Tibial nerve (tissue), 4 donors: ENCODE data around the gene COL4A1. TPM values are rescaled to one million over a fixed set of nuclear protein-coding genes. Genes with fewer than 3 reads are reported as not detected.

Experiments
- DNase-seq, 2 donors: peaks; one replicate each; pipeline ENCODE4 v3.0.0-alpha.2; 2019; ENCODE audit warnings: low spot score in 2 of 2
- H3K27ac ChIP-seq, 4 donors: fragments of 200-600 bp; sonication (generic) in 3 of 4; one replicate each; pipeline ENCODE4 v1.5.1; 2017 to 2019; ENCODE audit warnings: mild to moderate bottlenecking in 1 of 4
- H3K27me3 ChIP-seq, 2 donors: fragments of 200-600 bp; sonication (generic) in 1 of 2; one replicate each; pipeline versions ENCODE4 v1.5.1 to v1.6.0; 2017 to 2019
- H3K36me3 ChIP-seq, 3 donors: fragments of 200-600 bp; sonication (generic); one replicate each; pipeline ENCODE4 v1.5.1; 2018 to 2019
- H3K4me1 ChIP-seq, 4 donors: fragments of 200-600 bp; sonication (generic) in 3 of 4; one replicate each; pipeline ENCODE4 v1.5.1; 2017 to 2019
- H3K4me3 ChIP-seq, 4 donors: fragments of 200-600 bp; sonication (generic) in 3 of 4; one replicate each; pipeline ENCODE4 v1.5.1; 2017 to 2019; ENCODE audit warnings: mild to moderate bottlenecking in 1 of 4, moderate library complexity in 1 of 4
- H3K9me3 ChIP-seq, 4 donors: fragments of 200-600 bp; sonication (generic) in 3 of 4; one replicate each; pipeline ENCODE4 v1.5.1; 2017 to 2019
- CTCF ChIP-seq, 5 experiments: fragments of 200-600 bp in 3 of 5; fragments of 450-650 bp in 2 of 5; sonication (generic) in 3 of 5; IDR thresholded peaks; one replicate each; pipeline ENCODE4 v1.5.1; 2016 to 2019; ENCODE audit warnings: antibody characterized with exemption in 5 of 5, mild to moderate bottlenecking in 3 of 5, moderate library complexity in 2 of 5
- EP300 ChIP-seq, 2 donors: sonication (generic); formaldehyde crosslinking; IDR thresholded peaks; one replicate each; pipeline ENCODE4 v1.6.1; 2017; ENCODE audit warnings: antibody characterized with exemption in 2 of 2, mild to moderate bottlenecking in 1 of 2
- POLR2A ChIP-seq, 2 donors: fragments of 450-650 bp; IDR thresholded peaks; one replicate each; pipeline ENCODE4 v1.6.1; 2017; ENCODE audit warnings: antibody characterized with exemption in 2 of 2, mild to moderate bottlenecking in 2 of 2, moderate library complexity in 2 of 2
- WGBS, 2 donors: methylation state at CpG; one replicate each; pipeline ENCODE4 v1.1.5; 2018; 5-methylcytosine and 5-hydroxymethylcytosine counted together
- total RNA-seq, 4 donors: library from RNA; depleted of rRNA; stranded (reverse); fragments of >200 nt; gene quantifications; one replicate each; pipeline ENCODE4 v1.1.0, GENCODE V29; 2016

The COL4A1 gene
- total RNA-seq, 4 donors from 2014 or later: 385 to 583 (median 526) TPM

GRCh38 chr13:110136660-110137585, 170.0 kb downstream of the COL4A1 start:
- DNase-seq: no peak
- peak overlapping the region in 1 of 4 donors; percentile 69 for H3K27ac ChIP-seq
- H3K27me3 ChIP-seq: no peaks in the 10 kb centered on the region
- H3K4me1 ChIP-seq: peaks cover 0 to 22% (median 3%) of the 10 kb centered on the region in 4 donors
- H3K36me3 ChIP-seq: no peaks in the 10 kb centered on the region
- 44 to 46% methylated on average over 12 to 14 of the region's 16 CpGs for whole genome bisulfite sequencing, 2 donors
- H3K4me3 ChIP-seq: peak overlapping the region in 1 of 4 donors; percentile 62
- H3K9me3 ChIP-seq: no peaks in the 10 kb centered on the region
- TF ChIP-seq CTCF (IDR thresholded peaks at IDR 0.05) (no peak), POLR2A (IDR thresholded peaks at IDR 0.05) (no peak), EP300 (IDR thresholded peaks at IDR 0.05) (no peak)

- Histone ChIP-seq H3K27ac (no peak overlapping the region), H3K27me3 (no peaks in the 10 kb centered on the region), H3K4me1 (peaks cover 0 to 22% (median 3%) of the 10 kb centered on the region in 4 donors), H3K4me3 (no peak overlapping the region), H3K36me3 (no peaks in the 10 kb centered on the region), H3K9me3 (no peaks in the 10 kb centered on the region)
- DNase-seq: no peak
- TF ChIP-seq POLR2A (IDR thresholded peaks at IDR 0.05) (no peak), EP300 (IDR thresholded peaks at IDR 0.05) (no peak), CTCF (IDR thresholded peaks at IDR 0.05) (no peak)
- WGBS, 2 donors: 79 to 82% methylated on average over 5 of the region's 5 CpGs
Measured at GRCh38 chr13:110135977-110136597, 170.9 kb downstream of the COL4A1 start.

GRCh38 chr13:110134801-110135200, 172.2 kb downstream of the COL4A1 start:
- 60 to 62% methylated on average over 8 of the region's 8 CpGs for WGBS, 2 donors
- no peak overlapping the region for H3K27ac ChIP-seq

GRCh38 chr13:110133425-110134235, 173.3 kb downstream of the COL4A1 start:
- TF ChIP-seq EP300 (IDR thresholded peaks at IDR 0.05): no peak
- no peak for TF ChIP-seq CTCF (IDR thresholded peaks at IDR 0.05)
- Histone ChIP-seq H3K36me3 (no peaks in the 10 kb centered on the region), H3K4me3 (no peak overlapping the region), H3K27me3 (no peaks in the 10 kb centered on the region), H3K4me1 (peaks cover 0 to 20% (median 3%) of the 10 kb centered on the region in 4 donors), H3K27ac (no peak overlapping the region), H3K9me3 (no peaks in the 10 kb centered on the region)
- DNase-seq: no peak
- 92 to 93% methylated on average over 10 of the region's 10 CpGs for WGBS, 2 donors

More at GRCh38 chr13:110134801-110135200, 172.2 kb downstream of the COL4A1 start:
- H3K9me3 ChIP-seq: no peaks in the 10 kb centered on the region
- H3K27me3 ChIP-seq: no peaks in the 10 kb centered on the region
- TF ChIP-seq POLR2A (IDR thresholded peaks at IDR 0.05) (no peak), CTCF (IDR thresholded peaks at IDR 0.05) (no peak)
- DNase-seq: no peak
- no peaks in the 10 kb centered on the region for H3K36me3 ChIP-seq
- H3K4me1 ChIP-seq: peaks cover 0 to 22% (median 3%) of the 10 kb centered on the region in 4 donors
- H3K4me3 ChIP-seq: no peak overlapping the region
